GM21367 (cell line): Measurements from ENCODE around the gene PRKCA.

Experiments
- ATAC-seq: cut with Tn5 transposase; IDR thresholded peaks from one replicate; pipeline ENCODE4 v1.9.1; 2021; ENCODE audit not compliant: unreplicated experiment

Gene PRKCA

GRCh38 chr17:66667491-66668030, 365.1 kb downstream of the PRKCA start:
- ATAC-seq: no peak

- no peak for ATAC-seq
Observed at GRCh38 chr17:66670206-66670605, 367.8 kb downstream of the PRKCA start.

- ATAC-seq: no peak
Observed at GRCh38 chr17:66671156-66671555, 368.7 kb downstream of the PRKCA start.

DNA sequence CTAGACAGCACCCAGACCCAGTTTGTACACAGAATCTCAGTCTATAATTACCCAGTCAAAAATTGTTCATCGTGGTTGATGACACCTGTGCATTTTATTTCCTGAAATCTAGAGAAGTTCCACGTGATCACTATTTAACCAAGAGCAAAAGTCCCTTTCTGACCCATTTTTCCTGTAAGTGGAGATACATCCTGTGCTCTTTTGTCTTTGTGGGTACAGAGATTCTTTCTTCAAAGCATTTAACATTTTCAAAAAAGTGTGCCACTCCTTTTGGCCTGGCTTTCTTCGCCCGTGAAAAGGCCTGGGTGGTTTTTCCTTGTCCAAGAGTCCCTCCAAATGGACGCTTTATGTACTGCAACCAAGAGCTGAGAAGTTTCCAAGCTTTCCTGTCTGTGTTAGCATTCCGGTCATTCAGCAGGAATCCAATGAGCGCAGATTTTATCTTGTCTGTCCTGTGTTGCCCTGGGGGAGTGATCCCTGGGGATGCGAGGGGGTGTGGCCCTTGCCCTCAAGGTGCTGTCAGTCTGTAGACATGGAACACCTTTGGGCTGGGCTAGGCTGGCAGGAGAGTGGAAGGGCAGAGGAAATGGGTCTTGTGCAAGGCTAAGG, 371.4 kb downstream of the PRKCA start:
- ATAC-seq: no peak

DNA sequence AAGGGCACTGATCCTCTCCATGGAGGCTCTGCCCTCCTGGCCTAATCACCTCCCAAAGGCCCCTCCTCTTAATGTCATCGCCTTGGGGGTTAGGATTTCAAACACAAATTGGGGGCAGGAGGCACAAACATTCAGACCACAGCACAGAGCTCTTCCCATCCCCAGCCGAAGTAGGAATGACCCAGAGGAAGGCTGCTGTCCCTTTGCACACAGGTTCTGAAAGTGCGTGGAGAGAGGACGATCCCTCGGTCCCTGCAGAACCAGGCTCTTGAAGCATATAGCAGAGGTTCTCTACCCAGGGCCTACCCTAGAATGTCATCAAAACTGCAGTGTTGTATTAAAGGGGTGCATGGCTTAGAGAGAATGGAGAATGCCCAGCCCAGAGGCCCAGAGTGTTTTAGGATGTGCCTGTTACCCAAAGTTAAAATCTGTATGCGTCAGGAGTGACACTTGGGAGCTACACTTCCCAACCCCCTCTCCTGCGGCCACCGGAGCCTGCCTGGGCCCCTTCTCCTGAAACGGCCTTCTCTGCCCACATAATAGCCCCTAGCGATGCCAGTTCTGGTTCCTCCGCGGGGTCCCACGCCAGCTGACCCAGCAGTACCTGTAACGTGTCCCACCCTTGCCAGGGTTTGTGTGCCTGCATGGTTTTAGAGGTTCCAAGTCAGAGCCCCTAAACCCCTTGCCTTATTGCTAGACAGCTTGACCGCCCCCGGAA, 373.0 kb downstream of the PRKCA start:
- no peak for ATAC-seq

DNA sequence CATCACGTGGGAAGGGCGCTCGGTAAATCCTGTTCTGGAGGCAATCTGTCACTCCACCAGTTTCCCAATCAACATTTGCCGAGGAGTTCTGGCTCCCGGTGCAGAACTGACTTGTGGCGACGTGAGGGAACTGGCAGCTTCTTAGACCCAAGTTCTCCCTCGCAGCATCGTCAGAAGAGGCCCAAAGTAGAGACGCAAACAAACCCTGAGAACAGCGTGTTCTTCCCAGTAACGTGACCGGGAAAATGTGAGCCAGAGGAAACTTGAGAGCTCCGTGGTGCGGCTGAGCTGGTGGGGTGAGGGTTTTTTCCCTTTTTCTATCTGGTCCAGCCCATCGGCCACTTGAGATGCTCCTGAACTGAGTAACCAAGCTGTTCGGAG, 373.6 kb downstream of the PRKCA start:
- no peak for ATAC-seq

DNA sequence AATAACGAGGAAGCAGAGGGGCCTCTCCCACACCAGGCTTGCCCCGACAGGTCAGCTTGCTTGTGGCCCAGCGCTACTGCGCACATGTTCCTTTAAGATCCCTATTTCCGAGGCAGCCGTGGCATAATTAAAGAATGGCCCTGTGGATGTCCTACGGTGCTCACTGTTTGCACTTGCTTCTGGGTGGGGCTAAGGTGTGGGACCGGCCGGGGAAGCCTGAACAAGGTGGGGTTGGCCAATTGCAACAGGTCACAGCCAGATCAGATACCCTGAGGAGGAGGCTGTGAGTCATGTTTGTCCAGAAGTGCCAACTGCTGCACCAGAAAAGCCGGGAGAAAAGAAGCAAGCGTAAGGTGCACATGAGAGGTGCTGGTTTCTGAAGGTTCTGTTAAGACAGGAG, 374.0 kb downstream of the PRKCA start:
- ATAC-seq: no peak

GRCh38 chr17:66677201-66677981, 375.0 kb downstream of the PRKCA start:
- no peak for ATAC-seq

DNA sequence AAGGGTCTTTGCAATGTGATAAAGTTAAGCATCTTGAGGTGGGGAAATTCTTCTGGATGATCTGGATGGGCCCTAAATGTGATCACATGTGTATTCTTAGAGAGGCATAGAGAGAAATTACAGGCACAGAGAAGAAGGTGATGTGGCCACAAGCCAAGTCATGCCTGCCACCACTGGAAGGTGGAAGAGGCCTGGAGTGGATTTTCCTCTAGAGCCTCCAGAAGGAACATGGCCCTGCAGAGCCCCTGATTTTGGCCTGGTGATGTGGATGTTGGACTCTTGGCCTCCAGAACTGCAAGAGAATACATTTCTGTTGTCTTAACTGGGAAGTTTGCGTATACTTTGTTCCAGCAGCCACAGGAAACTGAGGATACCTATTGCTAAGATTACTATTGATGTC, 375.6 kb downstream of the PRKCA start:
- no peak for ATAC-seq

DNA sequence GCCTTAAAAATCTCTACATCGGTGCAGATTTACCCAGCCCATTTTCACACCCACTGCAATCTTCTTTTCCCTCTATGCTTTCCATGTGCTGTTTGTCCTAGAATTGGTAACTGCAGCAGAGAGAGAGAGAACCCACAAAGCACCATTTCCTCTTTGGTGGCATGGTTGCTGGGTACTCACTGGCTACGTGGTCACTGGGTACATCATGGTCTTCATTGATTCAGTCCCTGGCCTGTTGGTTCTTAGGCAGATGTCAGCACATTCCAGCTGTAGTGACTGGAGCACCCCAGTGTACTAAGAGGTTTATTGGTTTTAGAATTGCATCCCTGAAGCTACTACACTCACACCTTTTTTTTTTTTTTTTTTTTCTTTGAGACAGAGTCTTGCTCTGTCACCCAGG, 376.4 kb downstream of the PRKCA start:
- no peak for ATAC-seq

- no peak for ATAC-seq
Observed at GRCh38 chr17:66679631-66680517, 377.5 kb downstream of the PRKCA start.

DNA sequence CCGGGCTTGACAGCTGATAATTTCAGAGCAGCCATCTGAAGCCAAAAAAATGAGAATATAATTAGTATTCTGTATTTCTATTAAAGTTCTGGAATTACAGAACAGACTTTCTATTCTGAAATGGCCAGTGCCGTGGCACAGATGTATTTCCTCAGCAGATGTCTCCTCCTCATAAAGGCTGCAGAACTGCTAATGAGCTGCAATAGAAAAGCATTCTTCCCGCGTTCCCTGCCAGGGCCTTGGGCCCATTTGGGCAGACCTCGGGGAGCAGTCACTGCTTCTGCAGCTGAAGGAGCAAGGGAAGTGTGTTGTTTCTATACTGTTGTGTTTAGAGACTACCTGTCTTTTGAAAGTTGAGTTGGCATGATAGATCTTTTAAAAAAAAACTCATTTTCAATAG, 379.9 kb downstream of the PRKCA start:
- ATAC-seq: no peak

GRCh38 chr17:66684261-66684660, 381.8 kb downstream of the PRKCA start:
- no peak for ATAC-seq

GRCh38 chr17:66684731-66685130, 382.3 kb downstream of the PRKCA start:
- no peak for ATAC-seq

DNA sequence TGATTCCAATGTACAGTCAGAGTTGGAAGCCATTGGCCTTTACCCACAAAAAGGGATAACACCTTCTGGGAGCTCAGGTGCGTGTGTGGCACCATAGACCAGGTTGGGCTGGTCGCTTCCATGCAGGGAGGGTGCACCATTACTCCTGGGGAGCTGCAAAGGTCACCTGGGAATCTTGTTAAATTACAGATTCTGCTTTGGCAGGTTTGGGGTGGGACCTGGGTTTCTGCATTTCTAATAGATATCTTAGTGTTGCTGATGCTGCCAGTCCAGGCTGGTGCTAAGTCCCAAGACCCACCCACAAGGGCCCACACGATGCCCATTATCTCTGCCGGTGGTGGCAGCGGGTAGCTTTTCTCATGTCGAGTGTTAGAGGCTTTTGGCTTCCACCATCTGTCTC, 384.2 kb downstream of the PRKCA start:
- no peak for ATAC-seq

GRCh38 chr17:66687570-66688284, 385.3 kb downstream of the PRKCA start:
- ATAC-seq: no peak

DNA sequence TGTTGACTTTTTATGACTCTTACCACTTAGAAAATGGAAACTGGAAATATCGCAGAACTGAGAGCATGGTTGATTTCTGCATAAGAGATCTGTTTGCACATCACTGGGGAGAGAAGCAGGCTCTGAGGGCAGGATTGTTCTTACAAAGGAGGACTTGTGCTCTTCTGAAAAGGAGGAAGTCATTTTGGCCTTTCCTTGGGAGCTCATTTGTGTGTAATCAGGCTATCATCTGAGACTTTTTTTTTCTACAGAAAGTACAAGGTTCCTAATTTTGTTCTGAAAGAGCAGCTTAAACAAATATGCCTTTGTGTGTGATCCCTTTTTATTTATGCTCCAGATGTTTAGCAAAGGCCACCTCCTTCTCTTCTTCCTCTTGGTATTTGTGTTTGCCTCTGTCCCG, 386.8 kb downstream of the PRKCA start:
- ATAC-seq: no peak

DNA sequence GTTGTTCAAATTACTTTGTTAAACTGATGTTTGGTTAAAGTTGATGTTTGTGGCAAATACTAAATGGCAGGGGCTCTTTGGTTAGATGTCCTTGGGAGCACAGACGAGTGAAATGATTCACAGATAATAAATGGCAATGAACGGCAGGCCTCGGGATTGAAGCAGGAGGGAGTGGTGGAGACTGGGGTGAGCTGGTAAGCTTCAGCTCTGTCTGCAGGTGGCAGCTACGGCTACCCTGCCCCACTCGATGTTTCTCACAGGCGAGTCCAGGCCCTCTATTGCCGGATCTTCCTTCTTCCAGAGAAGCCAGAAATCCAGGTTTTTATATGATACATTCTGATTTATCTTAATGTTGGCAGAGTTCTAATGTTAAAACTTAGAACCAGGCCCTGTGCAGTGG, 387.8 kb downstream of the PRKCA start:
- ATAC-seq: no peak

DNA sequence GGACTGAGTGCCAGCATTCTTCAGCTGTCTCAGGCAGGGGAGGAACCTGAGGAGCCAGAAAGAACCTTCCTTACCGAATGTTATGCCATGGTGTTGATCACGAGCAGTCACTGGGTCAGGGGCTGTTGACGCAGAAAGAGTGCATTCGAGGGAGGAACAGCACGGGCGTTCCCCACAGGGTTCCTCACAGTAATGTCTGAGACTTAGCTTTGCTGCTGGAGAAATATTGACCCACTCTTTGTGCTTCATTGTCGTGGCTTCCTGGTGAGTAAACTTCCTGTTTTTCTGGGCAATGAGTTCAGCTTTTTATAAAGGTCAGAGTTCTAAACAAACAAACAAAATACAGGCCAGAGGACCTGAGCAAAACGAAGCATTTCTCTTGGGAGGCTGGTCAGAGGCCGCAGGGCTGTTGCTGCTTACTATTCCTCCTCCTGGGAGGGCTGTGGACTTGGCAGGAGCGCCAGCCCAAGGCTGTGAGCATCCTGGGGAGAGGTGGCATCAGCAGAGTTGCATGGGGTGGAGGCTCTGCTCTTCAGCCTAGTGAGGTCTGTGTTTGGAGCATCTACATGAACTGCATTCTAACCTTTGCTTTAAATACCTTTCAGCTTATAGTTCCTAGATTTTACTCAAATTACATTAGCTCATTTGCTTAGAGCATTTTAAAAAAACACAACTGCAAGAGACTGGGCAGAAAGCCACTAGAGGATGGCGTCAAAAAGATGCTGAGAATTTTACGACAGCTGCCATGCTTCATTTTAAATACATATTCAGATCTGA, 389.4 kb downstream of the PRKCA start:
- no peak for ATAC-seq

GRCh38 chr17:66692421-66692690, 389.9 kb downstream of the PRKCA start:
- no peak for ATAC-seq
